Osteoblast (primary cell): ENCODE results near the gene ACRBP. TPM values are rescaled to one million over a fixed set of nuclear protein-coding genes. Genes with fewer than 3 reads are reported as not detected.

Source experiments
- DNase-seq: peaks from one replicate; pipeline ENCODE4 v3.0.0; 2011; ENCODE audit warnings: low spot score, mixed read lengths; ENCODE audit not compliant: insufficient read length; ENCODE audit errors: missing footprints
- H2AFZ ChIP-seq: 2 replicates; pipeline ENCODE4 v1.6.0; 2011; ENCODE audit warnings: mild to moderate bottlenecking, low read length
- H3K27ac ChIP-seq: 2 replicates; pipeline ENCODE4 v1.5.1; 2011; ENCODE audit warnings: mild to moderate bottlenecking, low read depth, low read length, moderate library complexity
- H3K27me3 ChIP-seq: 2 replicates; pipeline ENCODE4 v1.6.0; 2012; ENCODE audit warnings: mild to moderate bottlenecking, control low read depth, inconsistent platforms, low read length, moderate library complexity; ENCODE audit not compliant: insufficient read depth
- H3K36me3 ChIP-seq: 2 replicates; pipeline ENCODE4 v1.5.1; 2011; ENCODE audit warnings: mild to moderate bottlenecking, low read length, control low read depth, moderate library complexity; ENCODE audit not compliant: insufficient read depth
- H3K4me1 ChIP-seq: 2 replicates; pipeline ENCODE4 v1.5.1; 2011; ENCODE audit warnings: mild to moderate bottlenecking, low read length, control low read depth, moderate library complexity; ENCODE audit not compliant: insufficient read depth
- H3K4me2 ChIP-seq: 2 replicates; pipeline ENCODE4 v1.6.0; 2011; ENCODE audit warnings: mild to moderate bottlenecking, low read length; ENCODE audit not compliant: insufficient read depth
- H3K4me3 ChIP-seq: fragments of 200-600 bp; sonication (generic); 3 replicates; pipeline ENCODE4 v1.5.1; 2012; ENCODE audit warnings: mild to moderate bottlenecking, low read length, inconsistent platforms; ENCODE audit not compliant: insufficient read depth
- H3K79me2 ChIP-seq: 2 replicates; pipeline ENCODE4 v1.6.0; 2012; ENCODE audit warnings: mild to moderate bottlenecking, low read length, control low read depth, inconsistent platforms; ENCODE audit not compliant: insufficient read depth
- H3K9me3 ChIP-seq: 2 replicates; pipeline ENCODE4 v1.5.1; 2011; ENCODE audit warnings: low read depth, low read length, control low read depth
- H4K20me1 ChIP-seq: 2 replicates; pipeline ENCODE4 v1.6.0; 2012; ENCODE audit warnings: mild to moderate bottlenecking, low read length, control low read depth; ENCODE audit not compliant: insufficient read depth
- total RNA-seq: library from RNA; depleted of rRNA; stranded (reverse); fragments of >200 nt; gene quantifications from 2 replicates; pipeline ENCODE4 v1.2.3, GENCODE V29; 2012
- TF ChIP-seq, protein P1 (sequence below): IDR thresholded peaks from 2 replicates; pipeline ENCODE4 v1.5.1; 2011; ENCODE audit warnings: mild to moderate bottlenecking, low read depth, low read length, moderate library complexity; ENCODE audit errors: extremely low read depth

Gene ACRBP
- total RNA-seq, 1 donor: 0.36 TPM

DNA sequence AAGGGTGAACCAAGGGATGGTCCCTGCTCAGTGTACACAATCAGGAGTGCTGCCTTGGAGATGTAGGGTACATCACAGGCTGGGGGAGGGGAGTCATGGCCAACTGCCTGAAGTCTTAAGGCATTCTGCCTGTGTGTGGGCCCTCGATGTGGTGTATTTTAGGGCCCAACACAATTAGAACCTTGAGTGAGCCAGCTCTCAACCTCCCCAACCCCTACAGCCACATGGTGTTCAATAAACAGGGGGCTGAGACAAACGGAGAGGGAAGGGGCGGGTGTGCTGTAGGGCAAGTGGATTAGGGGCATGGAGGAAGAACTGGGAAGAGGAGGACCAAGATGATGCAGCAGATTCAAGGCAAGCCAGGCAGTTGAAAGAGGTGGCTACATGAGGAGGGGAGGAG, 31.4 kb downstream of the ACRBP start:
- Histone ChIP-seq H2AFZ (peak overlapping the region; percentile 74), H3K79me2 (no peaks in the 10 kb centered on the region)
- TF ChIP-seq, protein P1, sequence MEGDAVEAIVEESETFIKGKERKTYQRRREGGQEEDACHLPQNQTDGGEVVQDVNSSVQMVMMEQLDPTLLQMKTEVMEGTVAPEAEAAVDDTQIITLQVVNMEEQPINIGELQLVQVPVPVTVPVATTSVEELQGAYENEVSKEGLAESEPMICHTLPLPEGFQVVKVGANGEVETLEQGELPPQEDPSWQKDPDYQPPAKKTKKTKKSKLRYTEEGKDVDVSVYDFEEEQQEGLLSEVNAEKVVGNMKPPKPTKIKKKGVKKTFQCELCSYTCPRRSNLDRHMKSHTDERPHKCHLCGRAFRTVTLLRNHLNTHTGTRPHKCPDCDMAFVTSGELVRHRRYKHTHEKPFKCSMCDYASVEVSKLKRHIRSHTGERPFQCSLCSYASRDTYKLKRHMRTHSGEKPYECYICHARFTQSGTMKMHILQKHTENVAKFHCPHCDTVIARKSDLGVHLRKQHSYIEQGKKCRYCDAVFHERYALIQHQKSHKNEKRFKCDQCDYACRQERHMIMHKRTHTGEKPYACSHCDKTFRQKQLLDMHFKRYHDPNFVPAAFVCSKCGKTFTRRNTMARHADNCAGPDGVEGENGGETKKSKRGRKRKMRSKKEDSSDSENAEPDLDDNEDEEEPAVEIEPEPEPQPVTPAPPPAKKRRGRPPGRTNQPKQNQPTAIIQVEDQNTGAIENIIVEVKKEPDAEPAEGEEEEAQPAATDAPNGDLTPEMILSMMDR: no peak

DNA sequence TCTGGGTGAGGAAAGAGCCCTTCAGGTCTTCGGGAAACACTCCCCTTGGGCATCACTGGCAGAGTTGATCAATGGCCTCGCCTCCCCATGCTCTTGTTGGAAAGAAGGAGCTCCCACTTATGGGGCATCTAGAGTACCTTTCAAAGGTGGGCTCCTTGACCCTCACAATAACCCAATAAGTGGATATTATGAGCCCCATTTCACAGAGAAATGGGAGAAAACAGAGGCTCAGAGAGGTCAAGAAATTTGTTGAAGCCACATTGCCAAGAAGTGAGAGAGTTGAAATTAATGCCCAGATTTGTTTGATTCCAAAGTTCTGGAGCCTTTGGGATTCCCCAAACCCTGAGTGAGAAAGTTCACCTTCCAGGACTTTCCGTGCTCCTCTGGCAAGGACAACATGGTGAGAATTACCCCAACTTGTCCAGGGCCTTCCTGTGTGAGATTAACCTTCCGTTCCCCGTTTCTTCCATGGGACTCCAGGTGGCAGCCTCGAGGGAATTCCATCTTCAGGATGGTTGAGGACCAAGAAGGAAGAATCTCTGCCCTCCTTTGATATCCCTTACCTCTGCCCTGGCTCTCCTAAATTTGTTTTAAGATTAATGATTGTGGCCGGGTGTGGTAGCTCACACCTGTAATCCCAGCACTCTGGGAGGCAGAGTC, 32.6 kb downstream of the ACRBP start:
- DNase-seq: no peak
- peak overlapping the region; percentile 13 for H3K4me2 ChIP-seq

More for the DNA sequence above, 31.4 kb downstream of the ACRBP start:
- Histone ChIP-seq H4K20me1 (no peaks in the 10 kb centered on the region), H3K27ac (no peak overlapping the region), H3K4me3 (no peak overlapping the region), H3K4me1 (peaks cover 18% of the 10 kb centered on the region), H3K9me3 (no peaks in the 10 kb centered on the region), H3K36me3 (no peaks in the 10 kb centered on the region), H3K4me2 (no peak overlapping the region), H3K27me3 (no peaks in the 10 kb centered on the region)
- DNase-seq: no peak

DNA sequence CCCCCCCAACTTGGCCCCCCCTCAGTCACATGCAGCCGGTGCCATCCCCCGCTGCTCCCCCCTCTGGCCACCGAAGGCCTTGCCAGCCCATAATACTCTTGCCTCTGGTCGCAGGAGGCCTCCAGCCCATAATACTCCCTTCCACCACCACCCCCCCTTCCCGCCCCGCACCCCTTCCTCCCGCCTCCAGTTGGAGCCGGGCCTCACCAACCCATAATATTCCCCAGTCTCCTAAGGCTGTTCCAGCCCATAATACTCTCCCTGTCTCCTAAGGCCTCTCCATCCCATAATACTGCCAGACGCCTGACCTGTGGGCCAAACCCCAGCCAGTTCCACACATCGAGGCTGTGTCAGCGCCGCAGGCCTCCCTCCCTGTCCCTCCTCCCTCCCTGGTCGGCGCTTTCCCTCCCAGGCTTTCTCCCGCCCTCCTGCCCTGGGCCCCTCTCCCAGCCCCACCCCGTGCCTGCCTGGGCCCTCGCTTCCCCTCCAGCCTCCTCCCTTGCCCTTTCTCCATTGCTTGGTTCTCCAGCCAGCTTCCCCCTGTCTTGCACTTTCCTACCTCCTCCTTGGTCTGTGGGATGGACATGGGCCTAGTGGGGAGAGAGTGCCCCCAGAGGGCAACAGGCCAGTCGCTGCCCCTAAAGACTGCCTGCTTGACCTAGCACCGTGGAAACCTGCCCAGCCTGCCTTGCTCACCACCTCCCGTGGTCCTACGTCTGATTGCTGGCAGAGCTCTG, 33.3 kb downstream of the ACRBP start:
- Histone ChIP-seq H4K20me1 (no peaks in the 10 kb centered on the region), H3K36me3 (no peaks in the 10 kb centered on the region), H3K4me1 (peaks cover 18% of the 10 kb centered on the region), H3K27me3 (no peaks in the 10 kb centered on the region), H3K4me2 (peak overlapping the region; percentile 13), H2AFZ (peak overlapping the region; percentile 88), H3K4me3 (no peak overlapping the region), H3K79me2 (no peaks in the 10 kb centered on the region), H3K9me3 (no peaks in the 10 kb centered on the region), H3K27ac (peak overlapping the region; percentile 56)
- DNase-seq: peak; percentile 98
- TF ChIP-seq, protein P1: peak; percentile 33

More for the DNA sequence above, 32.6 kb downstream of the ACRBP start:
- TF ChIP-seq, protein P1: no peak
- peaks cover 18% of the 10 kb centered on the region for H3K4me1 ChIP-seq
- no peaks in the 10 kb centered on the region for H3K9me3 ChIP-seq
- no peaks in the 10 kb centered on the region for H3K36me3 ChIP-seq
- no peaks in the 10 kb centered on the region for H3K27me3 ChIP-seq
- no peak overlapping the region for H3K4me3 ChIP-seq
- H3K79me2 ChIP-seq: no peaks in the 10 kb centered on the region
- H4K20me1 ChIP-seq: no peaks in the 10 kb centered on the region
- peak overlapping the region; percentile 88 for H2AFZ ChIP-seq
- H3K27ac ChIP-seq: peak overlapping the region; percentile 56

DNA sequence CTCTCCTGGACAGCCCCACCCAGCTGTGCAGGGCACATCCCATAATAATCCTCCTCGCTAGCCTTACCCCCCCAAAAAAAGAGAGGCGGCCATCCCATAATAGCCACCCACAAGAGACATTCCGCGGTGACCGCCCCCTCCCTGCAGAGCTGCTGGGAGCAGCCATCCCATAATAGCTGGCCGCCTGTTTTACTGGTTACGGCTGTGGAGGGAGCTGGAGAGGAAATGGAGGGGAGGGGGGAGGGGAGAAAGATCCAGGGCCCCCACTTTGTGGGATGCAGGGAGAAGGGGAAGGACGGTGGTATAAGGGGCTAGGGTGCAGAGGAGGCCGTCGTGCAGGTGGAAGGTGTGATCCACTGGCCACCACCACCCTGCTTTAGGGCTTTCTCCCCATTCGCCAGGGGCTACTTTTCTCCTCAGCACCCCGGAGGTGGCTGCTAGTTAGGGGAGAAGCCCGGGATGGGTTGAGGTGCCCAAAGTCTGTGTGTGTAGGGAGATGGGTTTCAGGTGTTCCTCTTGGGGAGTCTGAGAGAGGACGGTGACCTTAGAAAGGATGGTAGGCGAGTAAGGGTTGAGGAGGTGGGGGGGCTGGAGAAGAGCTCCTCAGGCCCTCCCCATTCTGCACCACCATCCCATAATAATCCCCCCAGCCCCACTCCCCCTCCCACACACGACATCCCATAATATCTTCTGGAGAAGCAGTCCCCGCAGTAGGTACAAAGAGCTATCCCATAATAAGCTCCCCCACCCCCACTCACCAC, 34.0 kb downstream of the ACRBP start:
- H2AFZ ChIP-seq: peak overlapping the region; percentile 80
- no peaks in the 10 kb centered on the region for H3K79me2 ChIP-seq
- peak; percentile 89 for DNase-seq
- TF ChIP-seq, protein P1: no peak
- peak overlapping the region; percentile 47 for H3K27ac ChIP-seq
- H3K4me1 ChIP-seq: peaks cover 18% of the 10 kb centered on the region
- H3K27me3 ChIP-seq: no peaks in the 10 kb centered on the region
- no peaks in the 10 kb centered on the region for H3K36me3 ChIP-seq
- peak overlapping the region; percentile 51 for H3K4me3 ChIP-seq
- peak overlapping the region; percentile 76 for H3K4me2 ChIP-seq
- H3K9me3 ChIP-seq: no peaks in the 10 kb centered on the region
- no peaks in the 10 kb centered on the region for H4K20me1 ChIP-seq
